HG02798 (cell line): ENCODE data around the gene PIP5K1C.
"Not testable (repeated sequence)": the region's sequence is repeated elsewhere in the genome, so short reads cannot be mapped to it uniquely, and the experiment has no call there.

ENCODE experiments used
- ATAC-seq: cut with Tn5 transposase; IDR thresholded peaks from one replicate; pipeline ENCODE4 v1.9.1; 2021; ENCODE audit warnings: mild to moderate bottlenecking; ENCODE audit not compliant: unreplicated experiment, poor library complexity

PIP5K1C gene

GRCh38 chr19:3603121-3603811 lies 97.0 kb downstream of the PIP5K1C start:
- no peak for ATAC-seq

GRCh38 chr19:3601021-3601420 lies 99.2 kb downstream of the PIP5K1C start:
- ATAC-seq: no peak

- no peak for ATAC-seq
Observed at GRCh38 chr19:3599776-3600187, 100.5 kb downstream of the PIP5K1C start.

- ATAC-seq: no peak
Observed at GRCh38 chr19:3595521-3596061, 104.7 kb downstream of the PIP5K1C start.

- ATAC-seq: no peak
Observed at GRCh38 chr19:3593156-3593555, 107.1 kb downstream of the PIP5K1C start.

GRCh38 chr19:3591876-3592613 lies 108.2 kb downstream of the PIP5K1C start:
- no peak for ATAC-seq

GRCh38 chr19:3590991-3591659 lies 109.1 kb downstream of the PIP5K1C start:
- no peak for ATAC-seq

GRCh38 chr19:3589949-3590348 lies 110.3 kb downstream of the PIP5K1C start:
- ATAC-seq: no peak

GRCh38 chr19:3589439-3589838 lies 110.8 kb downstream of the PIP5K1C start:
- ATAC-seq: no peak

GRCh38 chr19:3586707-3587346 lies 113.4 kb downstream of the PIP5K1C start:
- no peak for ATAC-seq

- ATAC-seq: no peak
Observed at GRCh38 chr19:3586127-3586626, 114.1 kb downstream of the PIP5K1C start.

GRCh38 chr19:3585301-3586126 lies 114.8 kb downstream of the PIP5K1C start, which contains the start of gene GIPC3:
GIPC3 (plus strand) TSS chr19:3585478; CDS start chr19:3585598, 120 bp downstream.
- no peak for ATAC-seq

- ATAC-seq: not testable (repeated sequence)
Observed at GRCh38 chr19:3584036-3584802, 116.0 kb downstream of the PIP5K1C start.

- not testable (repeated sequence) for ATAC-seq
Observed at GRCh38 chr19:3581792-3582191, 118.5 kb downstream of the PIP5K1C start.
